Measurements from ENCODE around the gene PADI6.
"Not testable (repeated sequence)": the region's sequence is repeated elsewhere in the genome, so short reads cannot be mapped to it uniquely, and the experiment has no call there.

Gene PADI6

GRCh38 chr1:17339521-17339920, 32.5 kb upstream of the PADI6 start:
- ATAC-seq: no peak
- TF ChIP-seq ZFP30 (CRISPR knock-in tag; IDR thresholded peaks at IDR 0.05) (no peak), ZFP3 (CRISPR knock-in tag; IDR thresholded peaks at IDR 0.05) (no peak), ZNF70 (CRISPR knock-in tag; IDR thresholded peaks at IDR 0.05) (no peak), OSR1 (CRISPR knock-in tag; IDR thresholded peaks at IDR 0.05) (no peak)
- TF ChIP-seq, protein P1, sequence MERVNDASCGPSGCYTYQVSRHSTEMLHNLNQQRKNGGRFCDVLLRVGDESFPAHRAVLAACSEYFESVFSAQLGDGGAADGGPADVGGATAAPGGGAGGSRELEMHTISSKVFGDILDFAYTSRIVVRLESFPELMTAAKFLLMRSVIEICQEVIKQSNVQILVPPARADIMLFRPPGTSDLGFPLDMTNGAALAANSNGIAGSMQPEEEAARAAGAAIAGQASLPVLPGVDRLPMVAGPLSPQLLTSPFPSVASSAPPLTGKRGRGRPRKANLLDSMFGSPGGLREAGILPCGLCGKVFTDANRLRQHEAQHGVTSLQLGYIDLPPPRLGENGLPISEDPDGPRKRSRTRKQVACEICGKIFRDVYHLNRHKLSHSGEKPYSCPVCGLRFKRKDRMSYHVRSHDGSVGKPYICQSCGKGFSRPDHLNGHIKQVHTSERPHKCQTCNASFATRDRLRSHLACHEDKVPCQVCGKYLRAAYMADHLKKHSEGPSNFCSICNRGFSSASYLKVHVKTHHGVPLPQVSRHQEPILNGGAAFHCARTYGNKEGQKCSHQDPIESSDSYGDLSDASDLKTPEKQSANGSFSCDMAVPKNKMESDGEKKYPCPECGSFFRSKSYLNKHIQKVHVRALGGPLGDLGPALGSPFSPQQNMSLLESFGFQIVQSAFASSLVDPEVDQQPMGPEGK (CRISPR knock-in tag; IDR thresholded peaks at IDR 0.05; ENCODE audit: borderline replicate concordance): no peak

DNA sequence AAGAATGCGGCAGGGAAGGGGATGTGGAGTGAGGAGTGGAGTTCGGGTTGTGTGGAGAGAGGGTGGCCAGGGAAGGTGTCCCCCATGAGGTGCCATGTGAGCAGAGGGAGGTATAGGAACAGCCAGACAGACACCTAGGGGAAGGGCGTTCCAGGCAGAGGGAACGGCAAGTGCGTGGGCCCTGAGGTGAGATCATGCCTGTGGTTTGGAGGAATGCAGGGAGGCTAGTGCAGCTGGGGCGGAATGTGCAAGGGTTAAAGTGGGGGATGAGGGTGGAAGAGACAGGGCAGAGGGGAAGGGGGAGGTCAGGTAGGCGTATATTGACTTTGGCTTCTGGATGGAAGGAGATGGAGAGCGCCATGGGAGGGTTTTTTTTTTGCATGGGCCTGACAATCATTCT, 31.6 kb upstream of the PADI6 start:
- ATAC-seq: no peak
- TF ChIP-seq SNAI2 (CRISPR knock-in tag; IDR thresholded peaks at IDR 0.05) (no peak), ZNF8 (CRISPR knock-in tag; IDR thresholded peaks at IDR 0.05) (no peak), RARB (CRISPR knock-in tag; IDR thresholded peaks at IDR 0.05) (no peak), ZFP30 (CRISPR knock-in tag; IDR thresholded peaks at IDR 0.05) (no peak), CSRNP3 (CRISPR knock-in tag; IDR thresholded peaks at IDR 0.05) (no peak), TCF4 (CRISPR knock-in tag; IDR thresholded peaks at IDR 0.05; ENCODE audit: borderline replicate concordance) (no peak)
- TF ChIP-seq, protein P1 (CRISPR knock-in tag; IDR thresholded peaks at IDR 0.05; ENCODE audit: borderline replicate concordance): no peak
- TF ChIP-seq, protein P2, sequence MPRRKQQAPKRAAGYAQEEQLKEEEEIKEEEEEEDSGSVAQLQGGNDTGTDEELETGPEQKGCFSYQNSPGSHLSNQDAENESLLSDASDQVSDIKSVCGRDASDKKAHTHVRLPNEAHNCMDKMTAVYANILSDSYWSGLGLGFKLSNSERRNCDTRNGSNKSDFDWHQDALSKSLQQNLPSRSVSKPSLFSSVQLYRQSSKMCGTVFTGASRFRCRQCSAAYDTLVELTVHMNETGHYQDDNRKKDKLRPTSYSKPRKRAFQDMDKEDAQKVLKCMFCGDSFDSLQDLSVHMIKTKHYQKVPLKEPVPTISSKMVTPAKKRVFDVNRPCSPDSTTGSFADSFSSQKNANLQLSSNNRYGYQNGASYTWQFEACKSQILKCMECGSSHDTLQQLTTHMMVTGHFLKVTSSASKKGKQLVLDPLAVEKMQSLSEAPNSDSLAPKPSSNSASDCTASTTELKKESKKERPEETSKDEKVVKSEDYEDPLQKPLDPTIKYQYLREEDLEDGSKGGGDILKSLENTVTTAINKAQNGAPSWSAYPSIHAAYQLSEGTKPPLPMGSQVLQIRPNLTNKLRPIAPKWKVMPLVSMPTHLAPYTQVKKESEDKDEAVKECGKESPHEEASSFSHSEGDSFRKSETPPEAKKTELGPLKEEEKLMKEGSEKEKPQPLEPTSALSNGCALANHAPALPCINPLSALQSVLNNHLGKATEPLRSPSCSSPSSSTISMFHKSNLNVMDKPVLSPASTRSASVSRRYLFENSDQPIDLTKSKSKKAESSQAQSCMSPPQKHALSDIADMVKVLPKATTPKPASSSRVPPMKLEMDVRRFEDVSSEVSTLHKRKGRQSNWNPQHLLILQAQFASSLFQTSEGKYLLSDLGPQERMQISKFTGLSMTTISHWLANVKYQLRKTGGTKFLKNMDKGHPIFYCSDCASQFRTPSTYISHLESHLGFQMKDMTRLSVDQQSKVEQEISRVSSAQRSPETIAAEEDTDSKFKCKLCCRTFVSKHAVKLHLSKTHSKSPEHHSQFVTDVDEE (CRISPR knock-in tag; IDR thresholded peaks at IDR 0.05): no peak
- TF ChIP-seq, protein P3, sequence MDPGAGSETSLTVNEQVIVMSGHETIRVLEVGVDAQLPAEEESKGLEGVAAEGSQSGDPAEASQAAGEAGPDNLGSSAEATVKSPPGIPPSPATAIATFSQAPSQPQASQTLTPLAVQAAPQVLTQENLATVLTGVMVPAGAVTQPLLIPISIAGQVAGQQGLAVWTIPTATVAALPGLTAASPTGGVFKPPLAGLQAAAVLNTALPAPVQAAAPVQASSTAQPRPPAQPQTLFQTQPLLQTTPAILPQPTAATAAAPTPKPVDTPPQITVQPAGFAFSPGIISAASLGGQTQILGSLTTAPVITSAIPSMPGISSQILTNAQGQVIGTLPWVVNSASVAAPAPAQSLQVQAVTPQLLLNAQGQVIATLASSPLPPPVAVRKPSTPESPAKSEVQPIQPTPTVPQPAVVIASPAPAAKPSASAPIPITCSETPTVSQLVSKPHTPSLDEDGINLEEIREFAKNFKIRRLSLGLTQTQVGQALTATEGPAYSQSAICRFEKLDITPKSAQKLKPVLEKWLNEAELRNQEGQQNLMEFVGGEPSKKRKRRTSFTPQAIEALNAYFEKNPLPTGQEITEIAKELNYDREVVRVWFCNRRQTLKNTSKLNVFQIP (CRISPR knock-in tag; IDR thresholded peaks at IDR 0.05; ENCODE audit: borderline replicate concordance, low read depth): no peak

DNA sequence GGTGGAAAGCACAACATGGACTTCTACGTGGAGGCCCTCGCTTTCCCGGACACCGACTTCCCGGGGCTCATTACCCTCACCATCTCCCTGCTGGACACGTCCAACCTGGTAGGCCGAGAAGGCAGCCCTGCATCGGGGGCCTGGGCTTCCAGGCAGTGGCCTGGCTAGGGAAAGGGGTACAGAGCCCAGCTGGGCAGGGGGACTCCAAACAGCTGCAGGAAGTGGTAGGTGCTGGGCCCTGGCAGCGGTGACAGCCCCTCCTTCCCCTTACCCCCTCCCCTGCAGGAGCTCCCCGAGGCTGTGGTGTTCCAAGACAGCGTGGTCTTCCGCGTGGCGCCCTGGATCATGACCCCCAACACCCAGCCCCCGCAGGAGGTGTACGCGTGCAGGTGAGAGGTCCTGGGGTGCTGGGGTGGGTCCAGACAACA, 30.0 kb upstream of the PADI6 start:
- no peak for TF ChIP-seq ZNF8 (CRISPR knock-in tag; IDR thresholded peaks at IDR 0.05)
- TF ChIP-seq TCF4 (CRISPR knock-in tag; IDR thresholded peaks at IDR 0.05; ENCODE audit: borderline replicate concordance): no peak
- no peak for TF ChIP-seq ZC3H10 (CRISPR knock-in tag; IDR thresholded peaks at IDR 0.05)
- TF ChIP-seq CSDC2 (CRISPR knock-in tag; IDR thresholded peaks at IDR 0.05): no peak
- TF ChIP-seq, protein P2 (CRISPR knock-in tag; IDR thresholded peaks at IDR 0.05): no peak
- TF ChIP-seq, protein P1 (CRISPR knock-in tag; IDR thresholded peaks at IDR 0.05; ENCODE audit: borderline replicate concordance): no peak
- TF ChIP-seq, protein P3 (CRISPR knock-in tag; IDR thresholded peaks at IDR 0.05; ENCODE audit: borderline replicate concordance, low read depth): no peak
- TF ChIP-seq ZFP30 (CRISPR knock-in tag; IDR thresholded peaks at IDR 0.05): no peak
- no peak for TF ChIP-seq ARNTL (CRISPR knock-in tag; IDR thresholded peaks at IDR 0.05; ENCODE audit: borderline replicate concordance, low read depth)
- no peak for ATAC-seq

DNA sequence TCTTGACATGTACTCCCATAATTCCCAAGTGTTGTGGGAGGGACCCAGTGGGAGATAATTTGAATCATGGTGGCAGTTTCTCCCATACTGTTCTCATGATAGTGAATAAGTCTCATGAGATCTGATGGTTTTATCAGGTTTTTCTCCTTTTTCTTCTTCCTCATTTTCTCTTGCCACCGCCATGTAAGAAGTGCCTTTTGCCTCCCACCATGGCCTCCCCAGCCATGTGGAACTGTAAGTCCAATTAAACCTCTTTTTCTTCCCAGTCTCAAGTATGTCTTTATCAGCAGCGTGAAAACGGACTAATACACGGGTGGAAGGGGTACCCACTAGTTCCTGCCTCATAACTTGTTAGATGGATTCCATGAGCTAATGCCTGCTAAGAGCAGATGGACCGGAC, 26.5 kb upstream of the PADI6 start:
- not testable (repeated sequence) for ATAC-seq

All from SK-N-SH treated with all-trans-retinoic acid at 6 μM for 48 hours (cell line).